GM12865 (cell line): ENCODE data around the gene ARL4D.

Experiments
- DNase-seq: peaks from one replicate; pipeline ENCODE4 v3.0.0; 2010; ENCODE audit warnings: low read depth
- H3K4me3 ChIP-seq: 2 replicates; pipeline ENCODE4 v1.5.1; 2011; ENCODE audit warnings: mild to moderate bottlenecking, low read depth, low read length, control low read depth
- CTCF ChIP-seq: IDR thresholded peaks from 2 replicates; pipeline ENCODE4 v1.5.1; 2011; ENCODE audit warnings: low read length, control low read depth, low read depth, inconsistent platforms; ENCODE audit not compliant: insufficient read depth; ENCODE audit errors: missing control alignments

The ARL4D gene

GRCh38 chr17:43406676-43407645 is 8.2 kb downstream of the ARL4D start:
- DNase-seq: no peak
- H3K4me3 ChIP-seq: no peak overlapping the region
- TF ChIP-seq CTCF: no peak

GRCh38 chr17:43409131-43409530 is 10.3 kb downstream of the ARL4D start:
- DNase-seq: no peak
- no peak for TF ChIP-seq CTCF

GRCh38 chr17:43410557-43411368 is 12.0 kb downstream of the ARL4D start:
- H3K4me3 ChIP-seq: no peak overlapping the region
- no peak for DNase-seq
- TF ChIP-seq CTCF: no peak

More at GRCh38 chr17:43409131-43409530, 10.3 kb downstream of the ARL4D start:
- no peak overlapping the region for H3K4me3 ChIP-seq

GRCh38 chr17:43411369-43411677 is 12.5 kb downstream of the ARL4D start:
- no peak overlapping the region for H3K4me3 ChIP-seq
- no peak for TF ChIP-seq CTCF
- no peak for DNase-seq

GRCh38 chr17:43411749-43412148 is 13.0 kb downstream of the ARL4D start:
- no peak for DNase-seq
- TF ChIP-seq CTCF: no peak

GRCh38 chr17:43412166-43412565 is 13.4 kb downstream of the ARL4D start:
- H3K4me3 ChIP-seq: no peak overlapping the region
- no peak for TF ChIP-seq CTCF
- no peak for DNase-seq

More at GRCh38 chr17:43411749-43412148, 13.0 kb downstream of the ARL4D start:
- H3K4me3 ChIP-seq: no peak overlapping the region
